DMS79 (cell line): ENCODE data around the gene AGBL4.

Source experiments
- DNase-seq: peaks from one replicate; lab custom pipeline; 2025; lab: John Stamatoyannopoulos, UW

Gene AGBL4

DNA sequence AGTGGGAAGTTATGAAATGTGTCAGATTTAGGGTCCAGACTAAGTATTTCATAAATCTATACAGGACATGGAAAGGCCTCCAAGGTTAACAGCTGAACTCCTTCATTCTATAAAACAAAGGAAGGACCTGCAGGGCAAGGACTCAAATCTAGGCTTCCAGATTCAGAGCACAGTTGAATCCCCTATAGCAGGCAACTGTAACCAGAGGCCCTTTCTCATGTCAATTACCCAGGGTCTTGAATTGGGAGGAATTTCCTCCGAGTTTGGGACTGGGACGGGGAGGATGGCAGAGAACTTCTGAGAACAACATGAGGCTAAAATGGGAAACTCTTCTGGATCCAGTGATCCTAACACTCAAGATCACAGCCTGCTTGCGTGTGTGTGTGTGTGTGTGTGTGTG is 1134.1 kb downstream of the AGBL4 start:
- DNase-seq = no peak

GRCh38 chr1:48889082-48889481 is 1134.7 kb downstream of the AGBL4 start:
- no peak for DNase-seq

DNA sequence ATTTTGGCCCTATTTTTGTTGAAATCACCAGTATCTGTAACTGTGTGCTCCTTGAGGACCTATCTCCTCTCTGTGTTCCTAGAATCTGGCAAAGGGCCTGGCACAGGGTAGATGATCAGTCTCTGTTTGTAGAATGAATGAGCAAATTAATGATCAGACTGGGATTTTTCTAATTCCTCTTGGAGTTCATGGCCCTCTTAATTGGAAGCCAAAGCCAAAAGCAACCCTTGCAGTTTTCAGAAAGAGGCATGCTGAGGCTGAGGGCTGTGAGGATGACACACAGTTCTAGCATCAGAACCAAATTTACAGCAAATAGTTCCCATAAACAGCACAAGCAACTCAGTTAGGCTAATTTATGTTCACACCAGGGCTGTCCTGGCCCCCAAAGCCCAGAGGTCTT is 1136.0 kb downstream of the AGBL4 start:
- no peak for DNase-seq

- DNase-seq = no peak
These were observed 1141.7 kb downstream of the AGBL4 start for GRCh38 chr1:48882020-48882419.

GRCh38 chr1:48878191-48878940 is 1145.4 kb downstream of the AGBL4 start:
- DNase-seq = no peak

GRCh38 chr1:48876330-48876785 is 1147.4 kb downstream of the AGBL4 start:
- no peak for DNase-seq

GRCh38 chr1:48875552-48876329 is 1148.0 kb downstream of the AGBL4 start:
- DNase-seq = peak; percentile 18

DNA sequence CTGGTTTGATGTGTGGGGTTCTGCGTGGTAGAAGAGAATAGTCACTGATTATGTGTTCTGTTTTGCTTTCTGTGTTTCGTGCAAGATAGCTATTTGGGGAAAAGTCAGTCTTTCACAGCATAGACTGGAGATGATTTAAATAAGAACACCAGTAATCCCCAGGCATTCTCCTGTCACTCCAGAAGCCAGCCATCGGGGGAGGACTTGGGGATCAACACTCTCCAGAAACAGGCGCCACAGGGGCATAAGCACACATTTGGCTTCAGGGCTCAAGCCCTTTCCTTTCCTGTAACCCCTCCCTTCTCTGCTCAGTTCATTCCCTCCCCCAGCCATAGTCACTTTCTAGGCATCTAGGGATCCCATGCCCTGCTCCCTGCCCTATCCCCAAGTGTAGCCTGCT is 1149.8 kb downstream of the AGBL4 start:
- DNase-seq = no peak

DNA sequence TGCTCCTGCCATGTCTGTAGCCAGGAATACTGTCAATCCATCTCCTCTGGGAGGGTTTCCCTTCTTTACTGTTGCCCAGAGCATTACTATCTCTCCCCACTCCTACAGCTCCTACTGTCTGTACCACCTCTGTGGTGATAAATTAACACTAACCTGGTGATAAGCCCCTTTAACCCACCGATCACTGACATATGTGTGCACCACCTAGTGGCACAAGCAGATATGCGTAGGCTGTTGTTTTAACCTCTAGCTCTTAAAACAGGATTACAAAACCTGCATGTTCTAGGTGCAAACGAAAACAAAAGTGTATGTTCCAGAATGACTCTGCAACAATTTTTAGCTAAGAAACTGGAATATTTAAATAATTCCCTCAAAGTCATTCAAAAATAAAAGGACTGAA is 1153.2 kb downstream of the AGBL4 start:
- no peak for DNase-seq

GRCh38 chr1:48869116-48869893 is 1154.4 kb downstream of the AGBL4 start:
- DNase-seq = no peak

DNA sequence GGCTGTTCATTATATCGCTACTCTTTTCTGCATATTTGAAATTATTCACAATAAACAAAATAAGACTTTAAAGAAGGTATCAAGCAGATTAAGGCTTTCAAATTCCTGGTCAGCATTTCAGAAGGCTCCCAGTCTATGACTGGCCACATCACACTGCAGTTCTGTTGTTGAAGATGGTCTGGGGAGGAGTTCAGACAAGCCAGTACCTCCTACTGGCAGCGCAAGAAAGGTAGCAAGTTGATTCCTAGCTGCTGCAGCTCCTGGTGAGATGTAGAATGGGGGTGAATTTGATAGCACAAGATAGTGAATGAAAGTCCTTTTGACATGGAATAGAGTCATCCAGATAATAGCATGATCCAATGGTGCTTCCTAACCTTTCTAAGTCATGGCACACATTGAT is 1158.8 kb downstream of the AGBL4 start:
- no peak for DNase-seq

DNA sequence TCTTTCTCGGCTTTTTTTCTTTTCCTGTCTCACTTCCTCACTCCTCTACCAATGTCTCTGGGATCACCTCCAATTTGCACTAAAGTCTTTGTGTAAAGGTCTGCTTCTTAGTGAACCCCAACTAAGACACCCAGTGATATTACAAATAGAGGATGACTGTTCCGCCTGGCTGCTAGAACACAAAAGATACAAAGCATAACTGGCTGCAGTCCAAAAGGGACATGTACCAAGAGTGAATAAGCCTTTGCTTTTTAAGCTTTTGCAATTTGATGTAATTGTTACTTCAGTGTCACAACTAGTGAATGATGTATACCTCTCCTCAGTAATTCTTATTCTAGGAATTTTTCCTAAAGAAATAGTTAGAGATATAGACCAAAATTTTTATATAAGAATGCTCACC is 1164.3 kb downstream of the AGBL4 start:
- DNase-seq = peak; percentile 67

GRCh38 chr1:48858200-48858920 is 1165.4 kb downstream of the AGBL4 start:
- no peak for DNase-seq

DNA sequence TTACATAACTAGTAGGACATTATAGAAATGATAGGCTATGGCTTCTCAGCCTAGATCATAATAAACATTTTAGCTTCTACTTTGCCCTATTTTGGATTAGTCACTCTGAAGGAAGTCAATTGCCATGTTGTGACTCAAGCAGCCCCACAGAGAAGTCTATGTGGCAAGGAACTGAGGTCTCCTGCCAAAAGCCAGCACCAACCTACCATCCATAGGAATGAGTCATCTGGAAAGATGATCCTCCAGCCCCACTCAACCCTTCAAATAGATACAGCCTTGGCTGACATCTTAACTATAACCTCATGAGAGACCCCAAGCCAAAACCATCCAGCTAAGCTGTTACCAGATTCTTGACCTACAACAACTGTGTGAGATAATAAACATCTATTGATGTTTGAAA is 1170.7 kb downstream of the AGBL4 start:
- no peak for DNase-seq

DNA sequence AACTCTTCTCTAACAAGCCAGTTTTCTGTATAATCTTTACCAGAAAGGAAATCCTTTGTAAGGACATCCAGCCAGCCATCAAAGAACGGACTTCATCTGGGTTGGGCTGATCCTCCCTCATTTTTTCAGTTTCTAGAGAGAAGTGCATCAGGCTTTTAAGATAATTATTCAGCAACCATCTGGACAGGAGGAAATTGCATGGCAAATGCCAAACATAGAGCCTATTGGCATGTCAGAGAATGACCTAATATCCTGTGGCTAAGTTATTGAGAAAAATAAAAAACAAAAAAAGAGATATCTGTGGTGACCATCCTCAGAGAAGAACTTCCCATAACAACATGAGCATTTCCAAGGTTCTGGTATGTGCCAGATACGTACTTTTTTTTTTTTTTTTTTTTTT is 1172.1 kb downstream of the AGBL4 start:
- DNase-seq = no peak

DNA sequence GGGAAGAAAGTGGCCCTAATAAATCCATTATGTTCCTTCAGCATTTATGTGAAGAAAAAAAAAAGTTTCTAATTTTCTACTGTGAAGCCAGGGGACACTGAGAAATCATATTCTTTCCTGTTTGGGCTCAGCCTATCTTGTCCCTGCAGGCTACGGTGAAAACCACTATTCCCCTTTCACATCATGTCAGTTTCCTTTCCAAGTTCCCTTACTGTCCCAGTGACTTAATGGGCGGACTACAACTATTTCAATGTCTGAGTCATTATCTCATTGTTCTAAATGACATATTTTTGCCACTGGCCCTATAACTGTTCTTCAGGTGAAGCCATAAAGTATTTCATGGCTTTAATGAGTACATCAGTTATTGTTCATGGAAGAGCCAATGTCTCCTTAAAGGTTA is 1175.7 kb downstream of the AGBL4 start:
- DNase-seq = no peak

- DNase-seq = no peak
These were observed 1177.3 kb downstream of the AGBL4 start for GRCh38 chr1:48846441-48846840.

GRCh38 chr1:48844187-48844586 is 1179.6 kb downstream of the AGBL4 start:
- DNase-seq = no peak

DNA sequence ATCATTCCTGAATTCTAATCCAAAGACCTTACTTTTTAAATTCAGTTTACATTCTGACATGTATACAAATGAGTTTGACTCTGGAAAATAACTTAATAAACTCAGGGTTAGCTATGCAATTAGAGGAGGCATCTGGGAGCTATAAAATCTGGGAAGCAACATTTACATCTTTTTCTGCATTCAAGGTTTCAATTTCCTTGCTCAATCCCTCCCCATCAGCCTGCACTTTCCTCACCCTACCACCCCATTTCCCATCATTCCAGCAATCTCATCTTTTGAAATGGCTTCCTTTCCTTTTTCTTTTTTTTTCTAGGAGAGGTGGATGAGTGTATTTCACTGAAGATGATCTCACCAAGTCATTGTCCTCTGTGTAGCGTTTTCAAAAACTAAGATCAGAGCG is 1181.8 kb downstream of the AGBL4 start:
- no peak for DNase-seq

GRCh38 chr1:48841461-48841860 is 1182.3 kb downstream of the AGBL4 start:
- DNase-seq = no peak

- no peak for DNase-seq
These were observed 1192.4 kb downstream of the AGBL4 start for GRCh38 chr1:48831120-48831978.
